Measurements from ENCODE around the gene RPLP1.

Gene RPLP1

GRCh38 chr15:69452692-69453521, at the start of gene RPLP1:
TSS of gene RPLP1 (plus strand) at chr15:69452818. CDS start at chr15:69452949, 131 bp downstream.
- peak; percentile 90 for DNase-seq

GRCh38 chr15:69403594-69403993, 49.0 kb upstream of the RPLP1 start:
- no peak for DNase-seq

- no peak for DNase-seq
These were observed 47.5 kb upstream of the RPLP1 start for GRCh38 chr15:69405110-69405509.

- DNase-seq = no peak
These were observed 44.8 kb upstream of the RPLP1 start for GRCh38 chr15:69407719-69408400.

GRCh38 chr15:69408841-69409240, 43.8 kb upstream of the RPLP1 start:
- DNase-seq = no peak

GRCh38 chr15:69410248-69410874, 42.3 kb upstream of the RPLP1 start:
- peak; percentile 12 for DNase-seq

- DNase-seq = no peak
These were observed 40.3 kb upstream of the RPLP1 start for GRCh38 chr15:69412274-69412673.

GRCh38 chr15:69412701-69413100, 39.9 kb upstream of the RPLP1 start:
- DNase-seq = no peak

- DNase-seq = peak; percentile 88
These were observed 38.6 kb upstream of the RPLP1 start, which contains the start of gene KIF23 for GRCh38 chr15:69413822-69414700. TSS of gene KIF23 (plus strand) at chr15:69414349. CDS start at chr15:69414466, 117 bp downstream.

GRCh38 chr15:69414701-69415167, 37.9 kb upstream of the RPLP1 start:
- peak; percentile 39 for DNase-seq

- DNase-seq = no peak
These were observed 37.2 kb upstream of the RPLP1 start for GRCh38 chr15:69415381-69415780.

- no peak for DNase-seq
These were observed 35.0 kb upstream of the RPLP1 start for GRCh38 chr15:69417581-69417980.

GRCh38 chr15:69421498-69421897, 31.1 kb upstream of the RPLP1 start:
- DNase-seq = no peak

GRCh38 chr15:69422336-69422895, 30.2 kb upstream of the RPLP1 start:
- DNase-seq = no peak

GRCh38 chr15:69424001-69424400, 28.6 kb upstream of the RPLP1 start:
- DNase-seq = no peak

GRCh38 chr15:69424748-69425413, 27.7 kb upstream of the RPLP1 start:
- DNase-seq = no peak

- no peak for DNase-seq
These were observed 18.8 kb upstream of the RPLP1 start for GRCh38 chr15:69433831-69434230.

- DNase-seq = no peak
These were observed 18.4 kb upstream of the RPLP1 start for GRCh38 chr15:69434238-69434637.

GRCh38 chr15:69434679-69435078, 17.9 kb upstream of the RPLP1 start:
- no peak for DNase-seq

GRCh38 chr15:69435985-69436384, 16.6 kb upstream of the RPLP1 start:
- DNase-seq = no peak

GRCh38 chr15:69436951-69437350, 15.7 kb upstream of the RPLP1 start:
- no peak for DNase-seq

- DNase-seq = no peak
These were observed 13.0 kb upstream of the RPLP1 start for GRCh38 chr15:69439623-69440022.
